Head of caudate nucleus (tissue), 42 donors: Measurements from ENCODE around the gene FAM162B.

Experiments used
- DNase-seq, 42 donors: peaks; one replicate each; pipeline versions ENCODE4 v3.0.0 to v3.0.0-alpha.2; 2020 to 2021; ENCODE audit warnings: mixed read lengths in 7 of 42
- intact Hi-C: fragments of 100-400 bp; cut with DNase I; formaldehyde crosslinking; loops from one replicate; pipeline ENCODE4 v1.15.0; 2022

The FAM162B gene

DNA sequence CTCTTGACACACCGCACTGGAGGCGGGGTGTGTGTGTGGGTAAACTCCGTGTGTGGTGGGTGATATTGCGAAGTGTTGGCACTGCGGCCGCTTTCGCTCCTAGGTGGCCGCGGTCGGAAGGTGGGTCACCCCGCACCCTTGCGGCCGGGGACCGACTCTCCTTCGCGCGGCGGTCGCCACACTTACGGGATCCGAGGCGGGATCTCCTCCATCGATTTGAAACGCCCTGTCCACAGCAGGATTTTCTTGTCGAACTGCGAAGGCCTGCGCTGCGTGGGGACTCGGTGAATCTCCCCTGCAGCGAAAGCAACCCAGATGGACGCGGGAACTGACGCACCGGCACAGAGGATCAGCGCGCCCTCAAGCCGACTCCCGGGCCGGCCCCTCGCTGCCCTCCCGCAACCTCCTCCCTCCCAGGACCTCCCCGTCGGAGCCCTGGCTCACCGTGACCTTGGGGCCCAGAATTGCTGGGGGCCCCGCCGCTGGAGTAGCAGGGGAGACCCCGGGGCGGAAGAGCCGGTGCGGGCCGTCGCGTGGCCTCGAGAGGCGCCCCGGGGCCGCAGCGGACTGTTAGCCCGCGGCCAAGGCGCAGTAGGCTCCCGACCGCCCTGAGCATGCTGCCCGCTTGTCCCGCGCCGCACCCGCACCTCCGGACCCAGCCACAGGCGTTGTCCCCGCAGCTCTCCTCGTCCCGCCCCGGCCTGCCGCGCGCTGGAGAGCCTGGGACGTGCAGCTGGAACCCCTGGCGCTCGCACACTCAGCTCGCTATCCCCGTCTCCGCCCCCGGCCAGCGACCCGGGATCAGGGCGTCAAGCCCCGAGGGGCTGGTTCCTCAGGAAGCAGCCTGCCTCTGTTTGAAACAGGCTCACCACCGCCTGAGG is at the start of gene FAM162B:
Gene FAM162B, minus strand, starts transcription at position 759 of the 881 bp plus-strand sequence. Its CDS starts 143 bp downstream, at position 616.
- DNase-seq, result peak in 15 of 42 donors; percentile 5 to 46 (median 16)
- intact Hi-C loops, result no loop called here

GRCh38 chr6:116812051-116812650 is 46.6 kb upstream of the FAM162B start:
- intact Hi-C loops, result no loop called here
- no peak for DNase-seq

DNA sequence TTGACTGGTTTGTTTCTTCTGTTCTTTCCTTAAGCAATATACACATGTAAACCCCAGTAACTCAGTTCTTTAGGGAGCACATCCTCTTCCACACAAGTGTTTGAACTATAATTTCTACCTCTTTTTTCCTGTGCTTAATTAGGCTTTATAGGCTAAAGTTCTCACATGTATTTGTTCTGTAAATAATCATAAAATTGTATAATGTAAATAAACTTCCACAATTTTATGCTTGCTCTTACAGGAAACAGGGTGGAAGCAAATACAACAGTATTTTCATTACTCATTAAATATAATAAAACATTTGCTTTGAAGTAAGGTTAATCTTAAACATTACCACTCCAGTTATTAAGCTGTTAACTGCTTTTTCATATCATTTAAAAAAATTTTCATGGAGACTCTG is 36.5 kb upstream of the FAM162B start:
- DNase-seq, result no peak
- intact Hi-C loops, result no loop called here

DNA sequence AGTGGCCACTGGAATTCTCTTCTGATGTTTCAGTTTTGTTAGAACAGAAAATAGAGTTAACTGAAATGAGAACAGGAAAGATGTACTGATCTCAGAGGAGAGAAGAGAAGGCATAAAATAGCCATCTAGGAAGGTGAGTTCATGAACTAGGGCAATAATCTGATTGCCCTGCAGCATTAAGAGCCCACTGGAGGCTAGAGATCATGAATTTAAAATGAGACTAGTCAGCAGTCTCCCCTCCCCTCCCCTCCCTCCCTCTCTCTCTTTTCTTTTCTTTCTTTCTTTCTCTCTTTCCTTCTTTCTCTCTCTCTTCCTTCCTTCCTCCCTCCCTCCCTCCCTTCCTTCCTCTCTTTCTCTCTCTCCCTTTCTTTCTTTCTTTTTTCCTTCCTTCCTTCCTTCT is 34.4 kb upstream of the FAM162B start:
- intact Hi-C loops, result no loop called here

DNA sequence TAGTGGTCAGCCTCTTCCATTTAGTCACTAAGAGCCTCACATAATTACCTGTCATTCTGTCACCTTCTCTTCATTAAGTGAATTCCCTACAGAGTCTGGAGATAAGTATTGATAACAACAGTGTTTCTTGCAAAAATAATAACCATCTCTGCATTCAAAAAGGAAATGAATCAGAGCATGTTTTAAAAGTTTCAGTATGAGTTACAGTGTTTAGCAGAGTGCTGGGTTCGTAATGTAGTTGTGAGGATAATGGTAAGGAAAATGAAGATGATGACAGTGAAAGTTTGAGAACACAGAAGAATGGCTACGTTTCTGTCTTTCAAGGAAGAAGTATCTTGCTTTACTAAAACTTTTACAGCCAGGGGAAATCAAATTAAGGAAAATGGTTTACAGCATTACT is 32.1 kb upstream of the FAM162B start:
- no peak for DNase-seq
- intact Hi-C loops, result no loop called here

More for the DNA sequence above, 34.4 kb upstream of the FAM162B start:
- no peak for DNase-seq

GRCh38 chr6:116793224-116793623 is 27.7 kb upstream of the FAM162B start:
- DNase-seq, result no peak
- intact Hi-C loops, result no loop called here

- DNase-seq, result no peak
- intact Hi-C loops, result no loop called here
Observed at GRCh38 chr6:116783852-116784251, 18.3 kb upstream of the FAM162B start.

- peak in 1 of 42 donors; percentile 12 for DNase-seq
- intact Hi-C loops, result no loop called here
Observed at GRCh38 chr6:116779573-116780164, 14.2 kb upstream of the FAM162B start.

DNA sequence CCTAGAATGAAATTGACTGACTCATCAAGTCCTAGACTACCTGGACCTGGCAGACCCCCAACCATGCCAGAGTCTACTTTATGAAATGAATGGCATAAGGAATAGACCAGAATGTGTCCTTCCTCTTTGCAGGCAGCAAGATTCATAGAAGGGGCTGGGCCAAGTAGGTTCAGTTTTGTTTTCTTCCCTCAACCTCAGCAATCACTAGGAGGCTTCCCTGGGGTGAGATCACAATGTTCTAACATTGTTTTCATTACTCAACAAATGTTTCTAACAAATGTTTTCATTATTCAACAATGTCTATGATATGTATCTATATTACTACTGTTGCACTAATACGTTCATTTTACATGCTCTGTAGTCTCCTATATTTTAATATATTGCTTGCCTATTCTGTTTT is 8.4 kb upstream of the FAM162B start:
- no peak for DNase-seq
- intact Hi-C loops, result no loop called here

DNA sequence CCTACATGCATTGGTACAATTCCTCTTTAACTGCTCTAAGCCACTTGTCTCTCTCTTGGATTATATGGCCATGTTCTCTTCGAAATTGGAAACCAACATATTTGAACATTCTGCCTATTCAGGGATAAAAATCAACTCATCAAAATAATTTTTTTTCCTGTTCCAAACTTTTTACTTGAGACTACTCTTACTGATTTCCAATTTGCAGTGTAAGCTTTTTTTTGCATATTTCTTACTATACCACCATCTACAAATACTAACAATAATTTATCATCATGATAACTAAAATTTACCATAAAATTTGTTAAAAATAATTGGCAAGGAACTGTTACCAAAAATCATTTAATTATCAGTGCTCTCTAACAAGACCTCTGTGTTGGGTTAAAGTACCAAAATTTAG is 6.9 kb upstream of the FAM162B start:
- no peak for DNase-seq
- intact Hi-C loops, result no loop called here

GRCh38 chr6:116767715-116768114 is 2.2 kb upstream of the FAM162B start:
- DNase-seq, result no peak

DNA sequence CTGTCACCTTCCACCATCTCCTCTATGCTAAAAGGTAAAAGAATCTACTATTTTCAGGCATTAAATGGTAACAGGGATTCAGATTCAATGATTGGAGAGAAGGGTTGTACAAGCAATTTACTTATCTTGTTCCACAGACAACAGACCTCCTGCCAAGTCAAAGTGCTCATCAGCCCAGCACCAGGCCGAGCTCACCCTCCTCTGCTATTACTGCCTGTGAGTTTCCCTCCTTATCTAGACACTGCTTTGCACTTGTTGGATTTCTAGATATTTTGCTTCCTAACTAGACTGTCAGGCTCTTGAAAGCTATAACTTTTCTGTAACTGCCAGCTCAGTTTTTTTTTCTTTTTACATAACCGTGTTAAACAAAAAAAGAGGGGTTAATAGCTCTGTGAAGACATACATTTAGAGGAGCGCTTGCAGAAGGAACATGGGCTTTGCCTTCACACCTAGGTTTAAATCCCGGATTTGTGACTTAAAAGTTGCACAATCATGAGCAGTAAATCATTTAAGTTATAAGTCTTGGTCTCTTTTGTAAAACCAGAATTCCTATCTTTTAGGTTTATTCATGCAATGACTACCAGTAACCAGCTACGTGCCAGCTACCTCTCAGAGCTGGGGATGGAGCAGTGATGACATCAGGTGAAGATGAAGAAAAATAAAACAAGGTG is 1.1 kb upstream of the FAM162B start:
- DNase-seq, result no peak
- intact Hi-C loops, result no loop called here

More at GRCh38 chr6:116767715-116768114, 2.2 kb upstream of the FAM162B start:
- intact Hi-C loops, result no loop called here

GRCh38 chr6:116764629-116764960 is 924 bp downstream of the FAM162B start:
- intact Hi-C loops, result no loop called here
- DNase-seq, result peak in 4 of 42 donors; percentile 4 to 43 (median 8)

GRCh38 chr6:116763906-116764628 is 1.5 kb downstream of the FAM162B start:
- DNase-seq, result peak in 1 of 42 donors; percentile 11
- intact Hi-C loops, result no loop called here

GRCh38 chr6:116763048-116763447 is 2.5 kb downstream of the FAM162B start:
- intact Hi-C loops, result no loop called here
- DNase-seq, result no peak

GRCh38 chr6:116762235-116762634 is 3.3 kb downstream of the FAM162B start:
- no peak for DNase-seq

GRCh38 chr6:116761779-116762178 is 3.7 kb downstream of the FAM162B start:
- intact Hi-C loops, result no loop called here
- DNase-seq, result no peak

More at GRCh38 chr6:116762235-116762634, 3.3 kb downstream of the FAM162B start:
- intact Hi-C loops, result no loop called here

- intact Hi-C loops, result no loop called here
- DNase-seq, result no peak
Observed at GRCh38 chr6:116745176-116745575, 20.3 kb downstream of the FAM162B start.

- intact Hi-C loops, result no loop called here
Observed at GRCh38 chr6:116741571-116741970, 23.9 kb downstream of the FAM162B start.

More at GRCh38 chr6:116741571-116741970, 23.9 kb downstream of the FAM162B start:
- DNase-seq, result no peak
